Upper lobe of left lung (tissue), 4 donors: ENCODE data around the gene PIWIL4.

Source experiments
- POLR2AphosphoS5 ChIP-seq, 2 donors: sonication (generic); formaldehyde crosslinking; IDR thresholded peaks; one replicate each; pipeline ENCODE4 v1.5.1; 2017; ENCODE audit warnings: antibody characterized with exemption in 2 of 2
- TF ChIP-seq, protein P1 (sequence below), 6 experiments: fragments of 450-650 bp in 4 of 6; fragments of 200-600 bp in 2 of 6; sonication (generic) in 2 of 6; IDR thresholded peaks; one replicate each; pipeline ENCODE4 v1.5.1; 2016 to 2019; ENCODE audit warnings: antibody characterized with exemption in 6 of 6

DNA sequence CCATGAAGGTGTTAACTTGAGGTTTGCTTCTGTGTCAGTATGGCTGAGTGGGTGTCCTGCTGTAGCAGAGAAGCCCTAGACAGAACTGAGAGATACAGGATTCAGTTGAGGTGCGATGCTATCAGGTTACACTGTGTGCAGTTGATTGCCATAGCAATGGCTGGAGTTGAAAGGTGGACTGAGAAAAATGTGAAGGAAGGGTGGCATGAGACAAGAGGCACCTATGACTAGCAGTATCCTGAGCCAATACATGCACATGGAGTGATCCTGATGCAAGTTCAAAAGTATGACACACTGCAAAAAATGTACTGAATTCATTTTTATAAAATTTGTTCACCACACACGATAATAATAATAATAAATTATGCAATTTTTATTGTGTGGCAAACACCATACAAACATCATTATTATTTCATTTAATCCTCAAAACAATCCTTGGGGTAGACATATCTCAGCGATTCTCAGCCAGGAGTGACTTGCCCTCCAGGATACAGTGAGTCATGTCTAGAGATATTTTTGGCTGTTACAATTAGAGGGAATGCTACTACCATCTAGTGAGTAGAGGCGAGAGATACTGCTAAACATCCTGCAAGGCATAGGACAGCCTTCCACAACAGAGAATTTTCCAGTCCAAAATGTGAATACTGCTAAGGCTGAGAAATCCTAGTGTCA, 3.9 kb upstream of the PIWIL4 start:
- TF ChIP-seq, protein P1, sequence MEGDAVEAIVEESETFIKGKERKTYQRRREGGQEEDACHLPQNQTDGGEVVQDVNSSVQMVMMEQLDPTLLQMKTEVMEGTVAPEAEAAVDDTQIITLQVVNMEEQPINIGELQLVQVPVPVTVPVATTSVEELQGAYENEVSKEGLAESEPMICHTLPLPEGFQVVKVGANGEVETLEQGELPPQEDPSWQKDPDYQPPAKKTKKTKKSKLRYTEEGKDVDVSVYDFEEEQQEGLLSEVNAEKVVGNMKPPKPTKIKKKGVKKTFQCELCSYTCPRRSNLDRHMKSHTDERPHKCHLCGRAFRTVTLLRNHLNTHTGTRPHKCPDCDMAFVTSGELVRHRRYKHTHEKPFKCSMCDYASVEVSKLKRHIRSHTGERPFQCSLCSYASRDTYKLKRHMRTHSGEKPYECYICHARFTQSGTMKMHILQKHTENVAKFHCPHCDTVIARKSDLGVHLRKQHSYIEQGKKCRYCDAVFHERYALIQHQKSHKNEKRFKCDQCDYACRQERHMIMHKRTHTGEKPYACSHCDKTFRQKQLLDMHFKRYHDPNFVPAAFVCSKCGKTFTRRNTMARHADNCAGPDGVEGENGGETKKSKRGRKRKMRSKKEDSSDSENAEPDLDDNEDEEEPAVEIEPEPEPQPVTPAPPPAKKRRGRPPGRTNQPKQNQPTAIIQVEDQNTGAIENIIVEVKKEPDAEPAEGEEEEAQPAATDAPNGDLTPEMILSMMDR (IDR thresholded peaks at IDR 0.05), result no peak
- no peak for TF ChIP-seq POLR2AphosphoS5 (IDR thresholded peaks at IDR 0.05)
